NK-92 (cell line): ENCODE measurements around the gene LRRC41.
"Not testable (repeated sequence)": the region's sequence is repeated elsewhere in the genome, so short reads cannot be mapped to it uniquely, and the experiment has no call there.

Source experiments
- DNase-seq: peaks from one replicate; lab custom pipeline; 2025; ENCODE audit not compliant: unreplicated experiment; lab: John Stamatoyannopoulos, UW

Gene LRRC41

GRCh38 chr1:46285730-46286477 is 17.5 kb downstream of the LRRC41 start:
- DNase-seq = no peak

GRCh38 chr1:46284597-46285564 is 18.5 kb downstream of the LRRC41 start:
- no peak for DNase-seq

GRCh38 chr1:46284058-46284457 is 19.4 kb downstream of the LRRC41 start:
- DNase-seq = no peak

DNA sequence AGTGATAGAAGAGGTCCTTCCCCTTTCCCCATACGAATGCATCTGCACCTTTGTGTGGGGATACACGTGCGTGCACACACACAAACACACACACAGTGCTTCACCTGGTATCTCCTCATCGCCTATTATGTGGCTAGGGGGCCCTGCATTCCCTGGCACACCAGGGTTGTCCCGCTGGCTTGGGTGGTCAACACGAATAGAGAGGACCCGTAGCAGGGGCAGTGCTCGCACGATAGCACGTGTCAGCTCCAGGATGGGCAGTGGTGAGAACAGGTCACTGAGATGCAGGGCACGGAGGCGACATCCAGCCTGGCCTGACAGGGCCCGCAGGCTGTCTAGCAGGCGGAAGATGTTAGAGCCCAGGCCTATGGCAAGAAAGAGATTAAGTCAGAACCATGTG is 22.4 kb downstream of the LRRC41 start:
- DNase-seq = no peak

DNA sequence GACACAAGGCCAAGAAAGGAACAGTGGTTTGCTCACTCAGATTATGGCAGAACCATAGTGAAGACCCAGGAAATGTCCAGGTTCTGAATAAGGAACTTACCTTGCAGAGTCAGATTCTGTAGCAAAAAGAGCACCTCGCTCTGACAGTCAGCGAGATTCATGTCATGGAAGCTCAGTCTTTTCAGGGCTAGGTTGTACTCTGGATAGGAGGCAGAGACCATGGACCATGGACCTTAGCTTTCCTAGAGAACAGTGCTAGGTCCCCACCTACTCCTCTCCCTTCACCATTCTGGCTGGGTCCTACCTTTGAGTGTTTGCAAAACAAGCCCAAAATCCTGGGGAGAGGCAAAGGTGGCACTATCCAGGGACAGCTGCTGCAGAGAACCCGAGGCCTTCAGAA is 23.3 kb downstream of the LRRC41 start:
- no peak for DNase-seq

GRCh38 chr1:46278807-46279206 is 24.6 kb downstream of the LRRC41 start:
- DNase-seq = no peak

DNA sequence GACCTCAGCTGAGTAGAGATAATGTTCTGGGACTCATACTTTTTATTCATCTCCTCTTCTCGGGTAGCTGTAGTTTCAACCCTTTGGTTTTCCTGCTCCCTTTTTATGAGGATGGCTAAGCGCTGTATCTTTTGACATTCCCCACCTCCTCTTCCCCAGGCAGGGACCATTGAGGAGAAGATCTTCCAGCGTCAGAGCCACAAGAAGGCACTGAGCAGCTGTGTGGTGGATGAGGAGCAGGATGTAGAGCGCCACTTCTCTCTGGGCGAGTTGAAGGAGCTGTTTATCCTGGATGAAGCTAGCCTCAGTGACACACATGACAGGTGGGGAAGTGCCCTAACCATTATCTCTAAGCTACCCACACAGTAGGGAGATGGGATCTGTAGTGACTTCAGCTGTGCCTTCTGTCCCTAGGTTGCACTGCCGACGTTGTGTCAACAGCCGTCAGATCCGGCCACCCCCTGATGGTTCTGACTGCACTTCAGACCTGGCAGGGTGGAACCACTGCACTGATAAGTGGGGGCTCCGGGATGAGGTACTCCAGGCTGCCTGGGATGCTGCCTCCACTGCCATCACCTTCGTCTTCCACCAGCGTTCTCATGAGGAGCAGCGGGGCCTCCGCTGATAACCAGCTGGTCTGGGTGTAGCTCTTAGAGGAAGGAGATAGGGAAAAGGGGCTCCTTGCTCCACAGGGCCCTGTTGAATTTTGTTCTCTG is 25.6 kb downstream of the LRRC41 start:
- no peak for DNase-seq

DNA sequence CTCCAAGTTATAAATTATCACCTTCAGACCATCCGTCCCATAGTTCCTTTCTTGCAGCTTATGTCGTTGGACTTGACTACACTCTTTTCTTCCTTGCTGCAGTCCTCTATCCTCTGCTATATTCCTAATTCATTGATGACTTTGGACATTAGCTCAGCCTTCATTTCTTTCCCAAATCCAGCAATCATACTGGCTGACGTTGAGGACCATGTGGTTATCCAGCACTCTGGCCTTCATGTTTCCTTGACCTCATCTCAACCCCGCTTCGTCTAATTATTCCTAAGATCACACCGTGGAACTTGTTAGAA is 28.4 kb downstream of the LRRC41 start:
- no peak for DNase-seq

GRCh38 chr1:46274225-46275029 is 29.0 kb downstream of the LRRC41 start:
- DNase-seq = no peak

- no peak for DNase-seq
Observed at GRCh38 chr1:46268578-46268977, 34.8 kb downstream of the LRRC41 start.

DNA sequence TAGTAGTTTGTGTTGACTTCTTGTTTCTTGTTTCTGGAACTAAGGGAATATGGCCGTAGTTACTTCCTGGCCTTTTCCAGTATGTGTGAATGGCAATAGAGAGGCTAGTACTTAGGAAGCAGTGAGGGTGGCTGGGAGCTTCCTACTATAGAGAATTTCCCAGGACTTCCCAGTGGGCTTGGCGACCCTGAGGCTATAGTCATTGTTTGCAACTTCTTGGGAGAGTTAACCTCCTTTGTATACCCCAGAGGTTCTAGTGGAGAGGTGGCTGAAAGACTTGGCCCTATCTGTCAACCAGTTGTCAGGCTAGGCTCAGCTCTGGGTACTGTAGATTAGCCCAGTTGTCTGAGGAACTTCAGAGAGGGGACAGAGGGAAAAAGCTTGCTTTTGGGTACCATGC is 40.3 kb downstream of the LRRC41 start:
- no peak for DNase-seq

DNA sequence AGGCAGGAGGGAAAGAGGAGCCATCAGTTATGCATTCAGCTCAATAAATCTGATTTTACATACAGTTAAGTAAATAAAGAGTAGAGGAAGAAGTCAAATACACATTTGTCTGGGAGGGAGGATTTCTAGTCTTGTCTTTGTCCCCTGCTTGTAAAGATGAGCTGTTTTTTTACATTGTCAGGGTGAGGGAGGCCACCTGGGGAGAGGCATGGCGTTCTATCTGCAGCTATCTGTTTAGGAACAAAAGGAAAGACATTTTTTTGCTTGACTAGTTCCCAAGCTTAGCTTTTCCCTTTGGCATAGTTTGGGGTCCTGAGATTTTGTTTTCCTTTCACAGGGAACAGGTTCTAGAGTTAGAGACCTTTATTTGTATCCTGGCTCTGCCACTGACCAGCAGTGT is 40.9 kb downstream of the LRRC41 start:
- no peak for DNase-seq

GRCh38 chr1:46256523-46256922 is 46.9 kb downstream of the LRRC41 start:
- DNase-seq = no peak

DNA sequence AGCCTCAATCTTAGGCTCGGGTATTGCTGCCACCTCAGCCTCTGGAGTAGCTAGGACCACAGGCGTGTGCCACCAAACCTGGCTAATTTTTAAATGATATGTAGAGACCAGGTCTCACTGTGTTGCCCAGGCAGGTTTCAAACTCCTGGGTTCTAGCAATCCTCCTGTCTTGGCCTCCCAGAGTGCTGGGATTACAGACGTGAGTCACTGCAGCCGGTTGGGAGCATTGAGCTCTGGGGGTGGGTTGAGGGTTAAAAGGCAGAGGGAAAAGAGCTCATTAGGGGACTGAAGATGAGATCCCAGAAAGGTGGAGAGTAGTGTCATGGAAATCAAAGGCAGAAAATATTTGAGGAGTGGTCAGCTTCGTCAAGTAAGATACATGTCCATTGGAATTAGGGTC is 48.7 kb downstream of the LRRC41 start:
- DNase-seq = no peak

DNA sequence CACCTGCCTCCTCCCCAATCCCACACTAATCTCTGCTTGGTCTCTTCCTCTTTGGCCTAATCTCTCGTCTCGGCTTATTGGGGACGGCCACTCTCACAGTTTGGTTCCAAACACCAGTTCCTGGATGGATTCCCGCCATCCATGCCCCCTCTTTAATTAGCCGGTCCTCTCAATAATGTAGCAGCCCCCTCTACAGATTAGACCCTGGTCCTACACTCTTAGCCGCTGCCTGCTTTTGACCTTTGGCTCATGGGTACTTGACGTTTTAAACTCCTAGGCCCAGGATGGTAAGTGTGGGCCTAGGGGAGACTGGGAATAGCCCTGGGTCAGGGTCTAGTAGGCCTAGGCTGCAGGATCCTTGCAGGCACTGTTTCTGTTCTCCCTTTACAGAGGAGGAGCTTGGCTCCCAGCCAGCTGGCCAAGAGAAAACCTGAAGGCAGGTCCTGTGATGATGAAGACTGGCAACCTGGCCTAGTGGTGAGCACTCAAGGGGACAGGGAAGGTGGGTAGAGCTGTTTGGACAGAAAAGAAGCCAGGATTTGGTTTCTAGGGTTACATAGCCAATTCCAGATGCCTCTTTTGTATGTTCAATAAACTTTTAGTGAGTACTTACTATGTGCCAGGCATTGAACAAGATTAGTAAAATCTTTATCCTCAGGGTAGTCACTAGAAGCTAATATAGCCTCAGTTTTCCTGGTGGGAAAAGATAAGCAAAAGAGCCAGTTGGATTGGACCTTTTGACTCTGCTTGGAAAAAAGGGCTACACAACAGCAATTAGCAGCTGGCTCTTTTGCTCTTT is 55.1 kb downstream of the LRRC41 start:
- no peak for DNase-seq

DNA sequence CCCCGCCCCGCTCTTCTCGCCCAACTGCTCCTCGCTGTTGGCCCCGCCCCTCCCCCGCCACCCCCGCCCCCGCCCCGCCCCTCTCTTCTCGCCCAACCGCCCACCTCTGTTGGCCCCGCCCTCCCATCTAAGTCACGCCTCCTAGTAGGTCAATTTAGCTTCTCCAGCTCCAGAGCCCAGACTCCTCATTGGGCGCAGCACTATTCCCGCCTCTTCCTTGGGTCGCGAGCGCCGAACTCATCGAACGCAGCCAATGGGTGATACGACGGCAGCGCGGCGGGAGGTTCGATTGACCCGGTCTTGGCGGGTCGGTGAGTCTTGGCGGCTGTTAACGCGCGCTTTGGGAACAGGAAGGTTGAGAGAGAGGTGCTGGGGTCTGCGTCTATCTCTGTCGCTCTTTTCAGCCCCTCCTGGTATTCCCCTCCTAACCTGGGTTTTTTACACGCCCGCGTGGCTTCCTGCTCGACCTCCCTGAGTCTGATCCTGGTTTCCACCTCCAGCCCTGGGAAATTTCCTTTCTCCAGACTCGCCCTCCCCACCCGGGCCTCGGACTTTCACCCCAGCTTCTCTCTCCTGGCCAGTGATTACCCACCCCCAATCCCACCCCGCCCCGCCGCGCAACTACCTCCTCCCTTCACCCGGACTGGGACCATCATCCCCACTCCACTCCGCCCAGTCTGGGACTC is 55.8 kb downstream of the LRRC41 start, which contains the start of gene RAD54L:
RAD54L (plus strand) TSS at position 328 of the 686 bp plus-strand sequence. CDS start 643 bp downstream, outside the sequence.
- DNase-seq = peak; percentile 72

- no peak for DNase-seq
Observed at GRCh38 chr1:46246548-46247435, 56.6 kb downstream of the LRRC41 start.

- DNase-seq = not testable (repeated sequence)
Observed at GRCh38 chr1:46246136-46246535, 57.3 kb downstream of the LRRC41 start.
